Globus pallidus (tissue), 1 donor: ENCODE measurements around the gene ADAMTS16.

Experiments
- DNase-seq: peaks from one replicate; pipeline ENCODE4 v3.0.0-alpha.2; 2015; ENCODE audit warnings: low spot score

The ADAMTS16 gene

GRCh38 chr5:5344606-5345005, 204.5 kb downstream of the ADAMTS16 start:
- DNase-seq = no peak

- DNase-seq = no peak
These were observed 207.3 kb downstream of the ADAMTS16 start for GRCh38 chr5:5347442-5347841.

- no peak for DNase-seq
These were observed 208.0 kb downstream of the ADAMTS16 start for GRCh38 chr5:5348135-5348534.

GRCh38 chr5:5348576-5348975, 208.4 kb downstream of the ADAMTS16 start:
- DNase-seq = no peak

- no peak for DNase-seq
These were observed 210.0 kb downstream of the ADAMTS16 start for GRCh38 chr5:5350101-5350500.

- DNase-seq = no peak
These were observed 211.3 kb downstream of the ADAMTS16 start for GRCh38 chr5:5351288-5351979.

GRCh38 chr5:5352675-5353074, 212.5 kb downstream of the ADAMTS16 start:
- DNase-seq = no peak

GRCh38 chr5:5353681-5354080, 213.6 kb downstream of the ADAMTS16 start:
- no peak for DNase-seq

GRCh38 chr5:5356765-5357164, 216.6 kb downstream of the ADAMTS16 start:
- no peak for DNase-seq

- no peak for DNase-seq
These were observed 219.5 kb downstream of the ADAMTS16 start for GRCh38 chr5:5359618-5360017.

- no peak for DNase-seq
These were observed 220.3 kb downstream of the ADAMTS16 start for GRCh38 chr5:5360363-5360940.

GRCh38 chr5:5360941-5361520, 220.9 kb downstream of the ADAMTS16 start:
- DNase-seq = no peak

- no peak for DNase-seq
These were observed 222.9 kb downstream of the ADAMTS16 start for GRCh38 chr5:5363045-5363444.

GRCh38 chr5:5364932-5365331, 224.8 kb downstream of the ADAMTS16 start:
- DNase-seq = no peak

- no peak for DNase-seq
These were observed 227.6 kb downstream of the ADAMTS16 start for GRCh38 chr5:5367739-5368138.

- DNase-seq = no peak
These were observed 229.0 kb downstream of the ADAMTS16 start for GRCh38 chr5:5369051-5369605.
